Measurements from ENCODE around the gene PLEKHG3.

The PLEKHG3 gene

GRCh38 chr14:64693810-64694165 is 10.4 kb upstream of the PLEKHG3 start:
- H4K20me1 ChIP-seq (ENCODE audit: control insufficient read depth, insufficient read depth, low read depth, low read length) = no peaks in the 10 kb centered on the region
- no peaks in the 10 kb centered on the region for H3F3A ChIP-seq (ENCODE audit: control insufficient read depth, insufficient read depth)
- H3K9me2 ChIP-seq (replicated peaks; ENCODE audit: control insufficient read depth, low read length) = no peaks in the 10 kb centered on the region
- peaks cover 38% of the 10 kb centered on the region for H3K27me3 ChIP-seq (ENCODE audit: control insufficient read depth, low read length)
- H3K4me1 ChIP-seq (ENCODE audit: control insufficient read depth, low read length) = peaks cover 1% of the 10 kb centered on the region
- no peaks in the 10 kb centered on the region for H3K9me3 ChIP-seq (ENCODE audit: control insufficient read depth, insufficient read depth, low read length)
- H3K79me2 ChIP-seq (ENCODE audit: control insufficient read depth, low read length) = no peaks in the 10 kb centered on the region
- no peaks in the 10 kb centered on the region for H3K36me3 ChIP-seq (ENCODE audit: control insufficient read depth, low read length)
- no peak overlapping the region for H3K4me3 ChIP-seq (ENCODE audit: low read length)
- H3K27ac ChIP-seq (ENCODE audit: low read depth, low read length) = no peak overlapping the region
- no peak overlapping the region for H3K4me2 ChIP-seq (ENCODE audit: low read length)
- TF ChIP-seq CTCF (IDR thresholded peaks at IDR 0.05; ENCODE audit: low read depth, low read length, poor library complexity, severe bottlenecking) (no peak), EZH2phosphoT487 (IDR thresholded peaks at IDR 0.05; ENCODE audit: borderline replicate concordance, low read length) (no peak)

DNA sequence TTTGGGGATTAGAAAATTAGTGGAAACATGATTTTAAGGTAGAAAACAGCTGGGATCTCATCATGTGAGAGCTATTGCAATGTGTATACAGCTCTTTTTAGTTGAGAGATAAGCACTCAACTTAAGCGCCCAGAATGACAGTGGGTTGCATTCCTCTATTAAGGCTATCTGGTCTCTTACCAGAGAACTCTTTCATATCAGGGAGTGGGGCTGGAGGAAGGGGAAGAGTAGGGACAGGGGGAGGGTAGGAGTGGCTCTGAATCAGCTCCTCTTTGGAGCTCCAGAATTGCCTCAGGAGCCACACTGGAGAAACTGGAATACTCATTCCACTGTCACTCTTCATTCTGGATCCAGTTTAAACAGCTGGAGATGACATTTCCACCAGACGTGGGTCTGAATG is 9.2 kb upstream of the PLEKHG3 start:
- Histone ChIP-seq H3K27ac (ENCODE audit: low read depth, low read length) (no peak overlapping the region), H3K36me3 (ENCODE audit: control insufficient read depth, low read length) (no peaks in the 10 kb centered on the region), H3K4me1 (ENCODE audit: control insufficient read depth, low read length) (peaks cover 8% of the 10 kb centered on the region), H3K79me2 (ENCODE audit: control insufficient read depth, low read length) (no peaks in the 10 kb centered on the region), H3K4me3 (ENCODE audit: low read length) (no peak overlapping the region), H3K4me2 (ENCODE audit: low read length) (no peak overlapping the region), H3F3A (ENCODE audit: control insufficient read depth, insufficient read depth) (no peaks in the 10 kb centered on the region), H3K27me3 (ENCODE audit: control insufficient read depth, low read length) (peaks cover 38% of the 10 kb centered on the region), H3K9me2 (replicated peaks; ENCODE audit: control insufficient read depth, low read length) (no peaks in the 10 kb centered on the region), H4K20me1 (ENCODE audit: control insufficient read depth, insufficient read depth, low read depth, low read length) (no peaks in the 10 kb centered on the region), H3K9me3 (ENCODE audit: control insufficient read depth, insufficient read depth, low read length) (no peaks in the 10 kb centered on the region)
- TF ChIP-seq CTCF (IDR thresholded peaks at IDR 0.05; ENCODE audit: low read depth, low read length, poor library complexity, severe bottlenecking) (no peak), EZH2phosphoT487 (IDR thresholded peaks at IDR 0.05; ENCODE audit: borderline replicate concordance, low read length) (no peak)

GRCh38 chr14:64696355-64696857 is 7.8 kb upstream of the PLEKHG3 start:
- Histone ChIP-seq H3K4me1 (ENCODE audit: control insufficient read depth, low read length) (peaks cover 8% of the 10 kb centered on the region), H3K79me2 (ENCODE audit: control insufficient read depth, low read length) (no peaks in the 10 kb centered on the region), H3K36me3 (ENCODE audit: control insufficient read depth, low read length) (no peaks in the 10 kb centered on the region), H3K4me2 (ENCODE audit: low read length) (no peak overlapping the region), H3F3A (ENCODE audit: control insufficient read depth, insufficient read depth) (no peaks in the 10 kb centered on the region), H4K20me1 (ENCODE audit: control insufficient read depth, insufficient read depth, low read depth, low read length) (no peaks in the 10 kb centered on the region), H3K9me2 (replicated peaks; ENCODE audit: control insufficient read depth, low read length) (no peaks in the 10 kb centered on the region), H3K9me3 (ENCODE audit: control insufficient read depth, insufficient read depth, low read length) (no peaks in the 10 kb centered on the region), H3K4me3 (ENCODE audit: low read length) (no peak overlapping the region), H3K27me3 (ENCODE audit: control insufficient read depth, low read length) (peaks cover 47% of the 10 kb centered on the region), H3K27ac (ENCODE audit: low read depth, low read length) (no peak overlapping the region)
- TF ChIP-seq CTCF (IDR thresholded peaks at IDR 0.05; ENCODE audit: low read depth, low read length, poor library complexity, severe bottlenecking) (no peak), EZH2phosphoT487 (IDR thresholded peaks at IDR 0.05; ENCODE audit: borderline replicate concordance, low read length) (no peak)
